HEK293 (cell line): ENCODE results near the gene PDGFA.

Source experiments
- HIC1 ChIP-seq: fragments of 450-650 bp; formaldehyde crosslinking; IDR thresholded peaks from 2 replicates; pipeline ENCODE4 v1.5.1; 2016; ENCODE audit warnings: missing biosample characterization, missing genetic modification characterization
- KLF10 ChIP-seq: fragments of 450-650 bp; IDR thresholded peaks from 2 replicates; pipeline ENCODE4 v1.5.1; 2018; ENCODE audit warnings: missing biosample characterization, mild to moderate bottlenecking, missing genetic modification characterization
- KLF16 ChIP-seq: fragments of 450-650 bp; formaldehyde crosslinking; IDR thresholded peaks from 2 replicates; pipeline ENCODE4 v1.5.1; 2017; ENCODE audit warnings: missing biosample characterization, missing genetic modification characterization
- REPIN1 ChIP-seq: fragments of 450-650 bp; formaldehyde crosslinking; IDR thresholded peaks from 2 replicates; pipeline ENCODE4 v1.5.1; 2017; ENCODE audit warnings: missing biosample characterization, missing genetic modification characterization, low read depth
- REST ChIP-seq: fragments of 450-650 bp; formaldehyde crosslinking; IDR thresholded peaks from 2 replicates; pipeline ENCODE4 v1.5.1; 2016; ENCODE audit warnings: missing biosample characterization, missing genetic modification characterization
- ZBTB20 ChIP-seq: fragments of 450-650 bp; formaldehyde crosslinking; IDR thresholded peaks from 2 replicates; pipeline ENCODE4 v1.5.1; 2016; ENCODE audit warnings: missing biosample characterization, missing genetic modification characterization
- ZBTB8A ChIP-seq: fragments of 450-650 bp; formaldehyde crosslinking; IDR thresholded peaks from 2 replicates; pipeline ENCODE4 v1.5.1; 2016; ENCODE audit warnings: missing biosample characterization, missing genetic modification characterization
- ZNF10 ChIP-seq: fragments of 450-650 bp; formaldehyde crosslinking; IDR thresholded peaks from 2 replicates; pipeline ENCODE4 v1.5.1; 2017; ENCODE audit warnings: missing biosample characterization, missing genetic modification characterization
- ZNF112 ChIP-seq: fragments of 450-650 bp; formaldehyde crosslinking; IDR thresholded peaks from 2 replicates; pipeline ENCODE4 v1.5.0; 2017; ENCODE audit warnings: missing biosample characterization, missing genetic modification characterization
- ZNF114 ChIP-seq: fragments of 450-650 bp; formaldehyde crosslinking; IDR thresholded peaks from 2 replicates; pipeline ENCODE4 v1.5.0; 2017; ENCODE audit warnings: missing biosample characterization, missing genetic modification characterization
- ZNF169 ChIP-seq: fragments of 450-650 bp; formaldehyde crosslinking; IDR thresholded peaks from 2 replicates; pipeline ENCODE4 v1.5.1; 2016; ENCODE audit warnings: missing biosample characterization, missing genetic modification characterization
- ZNF202 ChIP-seq: fragments of 450-650 bp; formaldehyde crosslinking; IDR thresholded peaks from 2 replicates; pipeline ENCODE4 v1.5.1; 2016; ENCODE audit warnings: missing biosample characterization, missing genetic modification characterization, borderline replicate concordance
- ZNF23 ChIP-seq: fragments of 450-650 bp; formaldehyde crosslinking; IDR thresholded peaks from 2 replicates; pipeline ENCODE4 v1.5.1; 2016; ENCODE audit warnings: missing biosample characterization, missing genetic modification characterization, borderline replicate concordance
- ZNF302 ChIP-seq: fragments of 450-650 bp; formaldehyde crosslinking; IDR thresholded peaks from 2 replicates; pipeline ENCODE4 v1.5.1; 2016; ENCODE audit warnings: missing biosample characterization, missing genetic modification characterization, low read depth
- ZNF341 ChIP-seq: fragments of 450-650 bp; formaldehyde crosslinking; IDR thresholded peaks from 2 replicates; pipeline ENCODE4; 2016; ENCODE audit warnings: low read depth, missing biosample characterization, missing genetic modification characterization
- ZNF37A ChIP-seq: fragments of 450-650 bp; IDR thresholded peaks from 2 replicates; pipeline ENCODE4 v1.5.1; 2018; ENCODE audit warnings: missing biosample characterization, missing genetic modification characterization
- ZNF391 ChIP-seq: fragments of 450-650 bp; formaldehyde crosslinking; IDR thresholded peaks from 2 replicates; pipeline ENCODE4 v1.5.1; 2016; ENCODE audit warnings: low read depth, missing biosample characterization, missing genetic modification characterization, borderline replicate concordance
- ZNF394 ChIP-seq: fragments of 450-650 bp; formaldehyde crosslinking; IDR thresholded peaks from 2 replicates; pipeline ENCODE4 v1.5.1; 2016; ENCODE audit warnings: missing biosample characterization, missing genetic modification characterization, mild to moderate bottlenecking, moderate library complexity, borderline replicate concordance
- ZNF423 ChIP-seq: fragments of 450-650 bp; formaldehyde crosslinking; IDR thresholded peaks from 2 replicates; pipeline ENCODE4 v1.5.1; 2016; ENCODE audit warnings: missing biosample characterization, missing genetic modification characterization
- ZNF521 ChIP-seq: fragments of 450-650 bp; formaldehyde crosslinking; IDR thresholded peaks from 2 replicates; pipeline ENCODE4 v1.5.1; 2017; ENCODE audit warnings: missing biosample characterization, mild to moderate bottlenecking, missing genetic modification characterization
- ZNF561 ChIP-seq: fragments of 450-650 bp; IDR thresholded peaks from 2 replicates; pipeline ENCODE4 v1.5.1; 2018; ENCODE audit warnings: missing biosample characterization, missing genetic modification characterization, borderline replicate concordance
- ZNF596 ChIP-seq: fragments of 450-650 bp; IDR thresholded peaks from 2 replicates; pipeline ENCODE4 v1.5.0; 2018; ENCODE audit warnings: missing biosample characterization, mild to moderate bottlenecking, missing genetic modification characterization, moderate library complexity
- ZNF837 ChIP-seq: fragments of 450-650 bp; formaldehyde crosslinking; IDR thresholded peaks from 2 replicates; pipeline ENCODE4 v1.5.1; 2016; ENCODE audit warnings: missing biosample characterization, missing genetic modification characterization
- ZSCAN16 ChIP-seq: fragments of 450-650 bp; formaldehyde crosslinking; IDR thresholded peaks from 2 replicates; pipeline ENCODE4 v1.5.1; 2016; ENCODE audit warnings: missing biosample characterization, missing genetic modification characterization
- TF ChIP-seq, protein P1 (sequence below): fragments of 450-650 bp; formaldehyde crosslinking; IDR thresholded peaks from 2 replicates; pipeline ENCODE4 v1.5.1; 2016; ENCODE audit warnings: missing biosample characterization, missing genetic modification characterization
- TF ChIP-seq, protein P2 (sequence below): fragments of 450-650 bp; formaldehyde crosslinking; IDR thresholded peaks from 2 replicates; pipeline ENCODE4 v1.5.1; 2016; ENCODE audit warnings: missing biosample characterization, missing genetic modification characterization
- TF ChIP-seq, protein P3 (sequence below): fragments of 450-650 bp; formaldehyde crosslinking; IDR thresholded peaks from 2 replicates; pipeline ENCODE4 v1.5.1; 2017; ENCODE audit warnings: missing biosample characterization, missing genetic modification characterization
- TF ChIP-seq, protein P4 (sequence below): fragments of 450-650 bp; IDR thresholded peaks from 2 replicates; pipeline ENCODE4 v1.5.1; 2018; ENCODE audit warnings: missing biosample characterization, mild to moderate bottlenecking, missing genetic modification characterization

Gene PDGFA

GRCh38 chr7:519484-520390 is at the start of gene PDGFA (continued):
- TF ChIP-seq REST (tag by site-specific recombination) (peak; percentile 57), ZNF302 (tag by site-specific recombination) (no peak), ZSCAN16 (tag by site-specific recombination) (no peak), KLF10 (tag by site-specific recombination) (peak; percentile 80), ZNF423 (tag by site-specific recombination) (no peak), ZNF114 (no peak), ZNF596 (tag by site-specific recombination) (0 out of 2 replicates have a peak, but pooled peaks have one; percentile 10), HIC1 (tag by site-specific recombination) (no peak), ZNF341 (tag by site-specific recombination) (peak; percentile 64), ZNF391 (tag by site-specific recombination) (no peak), ZNF10 (tag by site-specific recombination) (no peak), ZBTB20 (tag by site-specific recombination) (peak; percentile 55; the same call in 1 of the 2 replicates), ZNF112 (tag by site-specific recombination) (no peak), ZNF837 (no peak), ZBTB8A (tag by site-specific recombination) (peak; percentile 80), ZNF23 (tag by site-specific recombination) (no peak), REPIN1 (tag by site-specific recombination) (no peak), ZNF169 (tag by site-specific recombination) (no peak), ZNF521 (tag by site-specific recombination) (no peak), ZNF37A (tag by site-specific recombination) (no peak), ZNF202 (tag by site-specific recombination) (no peak), KLF16 (no peak), ZNF394 (tag by site-specific recombination) (no peak), ZNF561 (tag by site-specific recombination) (peak; percentile 79)
- TF ChIP-seq, protein P1, sequence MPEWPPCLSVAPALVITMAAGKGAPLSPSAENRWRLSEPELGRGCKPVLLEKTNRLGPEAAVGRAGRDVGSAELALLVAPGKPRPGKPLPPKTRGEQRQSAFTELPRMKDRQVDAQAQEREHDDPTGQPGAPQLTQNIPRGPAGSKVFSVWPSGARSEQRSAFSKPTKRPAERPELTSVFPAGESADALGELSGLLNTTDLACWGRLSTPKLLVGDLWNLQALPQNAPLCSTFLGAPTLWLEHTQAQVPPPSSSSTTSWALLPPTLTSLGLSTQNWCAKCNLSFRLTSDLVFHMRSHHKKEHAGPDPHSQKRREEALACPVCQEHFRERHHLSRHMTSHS (tag by site-specific recombination), result no peak
- TF ChIP-seq, protein P2, sequence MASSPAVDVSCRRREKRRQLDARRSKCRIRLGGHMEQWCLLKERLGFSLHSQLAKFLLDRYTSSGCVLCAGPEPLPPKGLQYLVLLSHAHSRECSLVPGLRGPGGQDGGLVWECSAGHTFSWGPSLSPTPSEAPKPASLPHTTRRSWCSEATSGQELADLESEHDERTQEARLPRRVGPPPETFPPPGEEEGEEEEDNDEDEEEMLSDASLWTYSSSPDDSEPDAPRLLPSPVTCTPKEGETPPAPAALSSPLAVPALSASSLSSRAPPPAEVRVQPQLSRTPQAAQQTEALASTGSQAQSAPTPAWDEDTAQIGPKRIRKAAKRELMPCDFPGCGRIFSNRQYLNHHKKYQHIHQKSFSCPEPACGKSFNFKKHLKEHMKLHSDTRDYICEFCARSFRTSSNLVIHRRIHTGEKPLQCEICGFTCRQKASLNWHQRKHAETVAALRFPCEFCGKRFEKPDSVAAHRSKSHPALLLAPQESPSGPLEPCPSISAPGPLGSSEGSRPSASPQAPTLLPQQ (tag by site-specific recombination), result peak; percentile 41; the same call in 1 of the 2 replicates
- TF ChIP-seq, protein P3, sequence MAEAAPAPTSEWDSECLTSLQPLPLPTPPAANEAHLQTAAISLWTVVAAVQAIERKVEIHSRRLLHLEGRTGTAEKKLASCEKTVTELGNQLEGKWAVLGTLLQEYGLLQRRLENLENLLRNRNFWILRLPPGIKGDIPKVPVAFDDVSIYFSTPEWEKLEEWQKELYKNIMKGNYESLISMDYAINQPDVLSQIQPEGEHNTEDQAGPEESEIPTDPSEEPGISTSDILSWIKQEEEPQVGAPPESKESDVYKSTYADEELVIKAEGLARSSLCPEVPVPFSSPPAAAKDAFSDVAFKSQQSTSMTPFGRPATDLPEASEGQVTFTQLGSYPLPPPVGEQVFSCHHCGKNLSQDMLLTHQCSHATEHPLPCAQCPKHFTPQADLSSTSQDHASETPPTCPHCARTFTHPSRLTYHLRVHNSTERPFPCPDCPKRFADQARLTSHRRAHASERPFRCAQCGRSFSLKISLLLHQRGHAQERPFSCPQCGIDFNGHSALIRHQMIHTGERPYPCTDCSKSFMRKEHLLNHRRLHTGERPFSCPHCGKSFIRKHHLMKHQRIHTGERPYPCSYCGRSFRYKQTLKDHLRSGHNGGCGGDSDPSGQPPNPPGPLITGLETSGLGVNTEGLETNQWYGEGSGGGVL (tag by site-specific recombination), result peak; percentile 70
- TF ChIP-seq, protein P4, sequence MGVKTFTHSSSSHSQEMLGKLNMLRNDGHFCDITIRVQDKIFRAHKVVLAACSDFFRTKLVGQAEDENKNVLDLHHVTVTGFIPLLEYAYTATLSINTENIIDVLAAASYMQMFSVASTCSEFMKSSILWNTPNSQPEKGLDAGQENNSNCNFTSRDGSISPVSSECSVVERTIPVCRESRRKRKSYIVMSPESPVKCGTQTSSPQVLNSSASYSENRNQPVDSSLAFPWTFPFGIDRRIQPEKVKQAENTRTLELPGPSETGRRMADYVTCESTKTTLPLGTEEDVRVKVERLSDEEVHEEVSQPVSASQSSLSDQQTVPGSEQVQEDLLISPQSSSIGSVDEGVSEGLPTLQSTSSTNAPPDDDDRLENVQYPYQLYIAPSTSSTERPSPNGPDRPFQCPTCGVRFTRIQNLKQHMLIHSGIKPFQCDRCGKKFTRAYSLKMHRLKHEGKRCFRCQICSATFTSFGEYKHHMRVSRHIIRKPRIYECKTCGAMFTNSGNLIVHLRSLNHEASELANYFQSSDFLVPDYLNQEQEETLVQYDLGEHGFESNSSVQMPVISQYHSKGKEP (tag by site-specific recombination), result 0 out of 2 replicates have a peak, but pooled peaks have one; percentile 28
